Activated CD4-positive, alpha-beta T cell treated with anti-CD3 and anti-CD28 coated beads for 24 hours (primary cell): Measurements from ENCODE around the gene ZNF124.
"Not testable (repeated sequence)": the region's sequence is repeated elsewhere in the genome, so short reads cannot be mapped to it uniquely, and the experiment has no call there.

Experiments
- DNase-seq, 2 donors: peaks; one replicate each; pipeline ENCODE4 v3.0.0-alpha.2; 2020; ENCODE audit warnings: low read depth in 2 of 2

The ZNF124 gene

DNA sequence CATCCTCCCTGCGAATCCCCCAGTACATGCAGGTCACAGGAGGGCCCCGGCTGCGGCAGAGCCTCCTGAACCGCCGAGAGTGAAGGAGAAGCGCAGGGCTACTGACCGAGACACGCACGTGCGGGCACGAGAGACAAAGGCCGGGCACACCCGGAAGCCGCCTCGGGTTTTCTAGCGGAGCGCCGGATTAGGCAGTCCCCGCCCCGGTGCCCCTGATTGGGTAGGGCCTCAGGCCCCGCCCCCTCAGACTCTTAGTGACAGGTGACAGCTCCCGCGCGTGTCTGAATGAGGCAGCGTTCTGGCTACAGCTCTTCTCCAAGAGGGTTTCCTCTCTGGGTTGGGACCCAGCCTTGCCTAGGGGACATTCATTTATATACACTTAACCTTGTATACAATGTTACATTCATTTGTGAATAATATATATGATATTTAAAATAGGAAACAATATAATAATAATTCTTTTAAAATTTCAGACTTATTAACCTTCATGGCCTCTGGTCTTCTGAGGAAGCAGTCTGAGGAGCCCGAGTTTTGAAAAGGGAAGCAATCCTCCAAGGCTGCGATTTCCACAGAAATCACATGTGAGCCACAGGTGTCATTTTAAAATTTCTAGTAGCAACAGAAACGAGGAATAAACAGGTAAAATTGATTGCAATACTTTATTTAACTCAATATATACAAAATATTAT, at the start of gene ZNF124:
Gene ZNF124, minus strand, starts transcription at position 146 of the 689 bp plus-strand sequence. Its CDS starts 143 bp downstream, at position 3.
- DNase-seq, result not testable (repeated sequence)

DNA sequence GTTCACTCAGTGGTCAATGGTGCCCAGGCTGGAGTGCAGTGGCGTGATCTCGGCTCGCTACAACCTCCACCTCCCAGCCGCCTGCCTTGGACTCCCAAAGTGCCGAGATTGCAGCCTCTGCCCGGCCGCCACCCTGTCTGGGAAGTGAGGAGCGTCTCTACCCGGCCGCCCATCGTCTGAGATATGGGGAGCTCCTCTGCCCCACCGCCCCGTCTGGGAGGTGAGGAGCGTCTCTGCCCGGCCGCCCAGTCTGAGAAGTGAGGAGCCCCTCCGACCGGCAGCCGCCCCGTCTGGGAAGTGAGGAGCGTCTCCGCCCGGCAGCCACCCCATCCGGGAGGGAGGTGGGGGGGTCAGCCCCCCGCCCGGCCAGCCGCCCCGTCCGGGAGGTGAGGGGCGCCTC, 48.5 kb upstream of the ZNF124 start:
- not testable (repeated sequence) for DNase-seq

DNA sequence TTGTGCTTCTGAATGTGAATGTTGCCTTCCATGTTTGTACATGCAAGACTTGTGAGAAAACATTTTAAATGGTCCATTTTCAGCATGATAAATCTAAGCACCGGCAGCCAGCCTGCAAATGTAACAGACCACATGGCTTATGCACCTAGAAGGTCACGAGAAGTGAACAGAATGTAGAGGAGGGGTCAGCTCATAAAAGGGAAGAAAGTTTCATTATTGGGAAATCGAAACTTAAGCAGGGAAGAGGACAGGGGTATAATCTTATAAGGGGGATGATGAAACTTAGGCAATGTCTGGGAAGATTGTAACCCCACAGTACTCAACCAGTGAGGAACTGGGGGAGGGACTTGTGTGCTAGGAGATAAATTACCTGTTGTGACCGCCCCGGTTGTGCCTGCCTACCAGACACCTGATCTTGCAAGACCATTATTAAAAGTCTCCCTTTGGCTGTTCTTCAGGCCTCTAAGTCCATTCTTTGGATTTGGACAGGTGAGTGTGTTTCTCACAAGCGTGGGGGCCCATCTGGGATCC, 46.4 kb upstream of the ZNF124 start:
- DNase-seq, result no peak

DNA sequence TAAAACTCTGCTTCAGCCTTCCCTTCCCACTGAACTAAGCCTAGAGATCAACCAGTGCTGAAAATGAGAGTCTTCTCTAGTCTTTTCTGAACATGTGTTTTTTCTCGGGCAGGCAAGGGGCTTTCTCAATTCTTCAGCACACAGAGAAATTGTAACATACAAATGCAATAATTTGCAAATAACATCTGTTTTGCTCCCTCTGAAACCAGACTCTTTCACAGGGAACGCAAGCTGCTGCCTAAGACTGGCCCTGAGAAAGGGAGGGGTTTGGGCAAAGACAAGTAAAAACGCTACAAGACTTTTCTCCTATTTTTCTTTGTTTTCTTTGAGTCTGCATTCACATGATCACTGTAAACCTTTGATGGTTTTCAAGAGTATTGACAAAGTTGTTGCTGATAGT, 44.4 kb upstream of the ZNF124 start:
- no peak for DNase-seq

DNA sequence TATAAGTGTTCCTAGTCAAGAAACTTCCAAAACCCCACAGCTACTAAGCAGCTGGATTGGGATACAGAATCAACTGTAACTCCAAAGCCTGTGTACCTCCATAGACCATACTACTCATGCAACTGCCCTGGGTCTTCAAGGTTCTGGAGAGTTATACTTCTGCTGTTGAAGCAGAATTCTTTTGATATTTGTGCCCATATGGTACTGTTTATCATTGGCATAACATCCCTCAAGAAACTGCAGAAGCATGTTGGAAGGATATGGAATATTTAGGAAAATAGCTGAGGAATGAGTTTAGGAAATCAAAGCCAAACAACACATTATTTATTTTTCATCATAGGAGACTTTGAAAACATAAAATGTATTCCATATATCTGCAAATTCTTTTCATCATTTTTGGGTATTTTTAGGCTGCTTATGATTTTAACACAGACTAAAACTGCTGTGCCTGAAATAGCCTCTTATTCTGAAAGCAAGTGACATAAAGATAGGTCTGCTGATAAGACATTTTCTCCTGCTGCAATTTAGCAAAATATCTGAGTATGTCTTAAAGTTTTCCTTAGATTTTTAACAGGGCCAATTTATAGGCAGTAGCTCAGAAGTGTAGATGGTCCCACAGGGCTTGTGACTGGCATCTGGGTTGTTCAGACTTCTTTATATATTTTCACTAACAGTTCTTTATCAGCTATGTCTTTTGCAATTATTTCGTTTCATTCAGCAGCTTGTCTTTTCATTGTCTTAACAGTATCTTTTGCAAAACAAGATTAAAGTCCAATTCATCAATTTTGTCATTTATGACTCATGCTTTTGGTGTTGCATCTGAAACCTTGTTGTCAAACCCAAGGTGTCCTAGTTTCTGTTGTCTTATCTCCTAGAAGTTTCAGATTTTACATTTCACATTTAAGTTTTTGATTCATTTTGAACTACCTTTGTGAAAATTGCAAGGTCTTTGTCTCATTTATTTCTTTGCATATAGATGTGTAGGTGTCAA, 41.1 kb upstream of the ZNF124 start:
- DNase-seq, result no peak

DNA sequence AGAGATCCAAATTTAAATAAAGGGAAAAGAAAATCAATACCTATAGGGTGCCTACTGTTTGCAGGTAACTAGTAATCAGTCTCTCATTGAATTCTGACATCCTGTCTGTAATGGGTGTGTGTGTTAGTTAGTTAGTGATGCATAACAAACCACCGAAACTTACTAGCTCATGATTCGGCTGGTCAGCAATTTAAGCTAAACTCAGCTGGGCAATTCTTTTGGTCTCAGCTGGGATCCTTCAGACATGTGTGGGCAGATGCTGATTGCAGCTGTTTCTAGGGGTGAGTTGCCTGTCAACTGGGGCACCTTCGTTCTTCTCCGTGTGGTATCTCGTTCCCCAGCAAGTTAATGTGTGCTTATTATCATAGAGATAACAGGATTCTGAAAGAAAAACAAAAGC, 40.2 kb upstream of the ZNF124 start:
- no peak for DNase-seq

DNA sequence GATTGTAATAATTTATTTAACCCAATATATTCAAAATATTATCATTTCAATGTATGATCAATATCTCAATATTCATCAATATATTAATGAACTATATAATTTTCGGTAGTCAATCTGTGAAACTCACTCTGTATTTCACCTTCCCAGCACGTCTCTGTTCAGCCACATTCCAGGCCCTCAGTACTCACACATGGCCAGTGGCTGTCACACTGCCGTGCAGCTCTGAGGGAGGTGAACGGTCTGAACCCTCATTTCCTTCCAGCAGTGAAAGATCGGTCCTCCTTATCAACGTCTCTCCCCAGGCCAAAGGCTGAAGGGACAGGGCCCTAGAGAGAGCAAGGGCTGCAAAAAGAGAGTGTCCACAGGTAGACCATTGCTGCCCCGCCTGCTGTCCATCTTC, 39.5 kb upstream of the ZNF124 start:
- no peak for DNase-seq

DNA sequence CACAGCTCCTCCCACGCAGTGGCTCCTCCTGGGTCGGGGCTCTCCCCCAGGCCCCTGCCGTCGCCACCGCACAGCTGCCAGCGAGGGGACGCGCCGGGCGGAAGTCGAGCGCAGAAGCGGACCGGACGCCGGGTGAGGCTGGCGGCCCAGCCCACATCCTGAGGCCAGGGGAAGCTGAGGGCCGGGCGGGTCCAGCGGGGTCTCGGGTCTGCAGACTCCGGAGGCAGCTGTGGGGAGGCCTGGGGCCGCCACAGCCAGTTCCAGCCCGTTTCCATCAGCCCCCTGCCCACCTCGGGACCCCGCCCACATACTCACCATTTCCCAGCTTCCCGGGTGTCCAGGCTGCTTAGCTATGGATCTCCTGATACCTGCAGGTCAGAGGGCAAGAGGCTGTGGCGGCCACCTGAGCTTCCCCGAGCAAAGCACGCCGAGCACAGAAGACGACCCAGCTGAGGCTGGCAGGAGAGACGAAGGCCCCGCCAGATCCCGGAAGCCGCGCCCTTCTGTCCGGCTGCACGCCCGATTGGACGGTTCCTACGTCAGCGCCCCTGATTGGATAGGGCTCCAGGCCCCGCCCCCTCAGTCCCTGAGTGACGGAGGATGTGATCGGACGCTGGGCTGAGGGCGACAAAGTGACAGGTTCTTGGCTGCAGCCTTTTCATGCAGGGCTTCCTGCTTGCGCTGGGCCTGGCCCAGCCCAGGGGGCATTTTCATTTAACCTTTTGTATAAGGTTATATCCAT, 38.7 kb upstream of the ZNF124 start:
- peak; percentile 87 to 97 for DNase-seq

DNA sequence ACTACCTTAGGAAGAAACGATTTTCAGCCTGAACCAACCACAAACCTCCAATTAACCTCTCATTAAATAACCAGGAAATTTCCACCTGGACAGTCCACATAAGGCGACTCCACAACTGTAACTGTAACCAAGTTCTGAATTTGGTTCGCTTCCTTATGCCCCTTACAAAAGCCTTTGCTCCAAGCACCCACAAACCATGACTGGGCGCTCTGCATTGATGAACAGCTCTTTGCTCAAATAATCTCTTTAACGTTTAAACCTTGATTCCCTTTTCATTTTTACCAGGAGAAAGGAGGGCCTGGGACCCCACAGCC, 38.2 kb upstream of the ZNF124 start:
- DNase-seq, result no peak

DNA sequence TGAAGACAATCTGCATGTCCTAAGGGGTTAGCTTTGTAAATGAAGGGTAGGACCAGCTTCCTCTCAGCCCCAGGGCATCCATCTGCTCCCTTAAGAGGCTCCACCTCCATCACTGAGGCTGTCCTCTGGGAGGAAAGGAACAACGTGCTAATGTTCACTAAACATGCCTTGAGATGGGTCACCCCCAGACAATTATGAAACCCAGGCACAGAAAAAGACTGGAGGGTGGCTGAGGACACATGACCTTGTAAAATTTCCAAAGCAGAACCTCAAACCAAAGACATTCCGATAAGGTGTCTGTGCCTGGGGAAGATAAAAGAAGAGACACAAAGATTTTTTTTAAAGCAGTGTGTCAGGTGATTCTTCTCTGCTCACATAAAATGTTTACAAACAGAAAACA, 37.6 kb upstream of the ZNF124 start:
- no peak for DNase-seq

DNA sequence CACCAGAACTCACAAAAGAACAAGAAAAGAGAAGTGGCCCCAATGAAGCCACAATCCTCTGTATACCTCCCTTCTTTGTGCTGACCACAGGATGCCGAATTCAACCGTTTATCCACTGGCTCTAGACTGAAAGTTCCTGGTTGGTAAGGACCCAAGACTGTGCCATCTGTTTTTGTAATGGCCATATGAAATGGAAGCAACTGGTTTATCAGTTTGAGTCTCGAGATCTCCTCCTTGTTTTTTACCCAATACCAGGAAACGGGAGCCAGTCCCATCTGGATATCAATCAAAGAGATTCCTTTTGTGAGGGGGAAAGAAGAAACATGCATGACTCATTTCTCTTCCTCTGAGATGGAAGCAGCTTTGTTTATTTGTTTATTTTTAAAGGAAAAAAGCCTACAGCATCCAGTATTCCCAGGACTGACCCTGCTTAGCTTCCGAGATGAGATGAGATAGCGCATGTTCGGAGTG, 32.4 kb upstream of the ZNF124 start:
- DNase-seq, result no peak

DNA sequence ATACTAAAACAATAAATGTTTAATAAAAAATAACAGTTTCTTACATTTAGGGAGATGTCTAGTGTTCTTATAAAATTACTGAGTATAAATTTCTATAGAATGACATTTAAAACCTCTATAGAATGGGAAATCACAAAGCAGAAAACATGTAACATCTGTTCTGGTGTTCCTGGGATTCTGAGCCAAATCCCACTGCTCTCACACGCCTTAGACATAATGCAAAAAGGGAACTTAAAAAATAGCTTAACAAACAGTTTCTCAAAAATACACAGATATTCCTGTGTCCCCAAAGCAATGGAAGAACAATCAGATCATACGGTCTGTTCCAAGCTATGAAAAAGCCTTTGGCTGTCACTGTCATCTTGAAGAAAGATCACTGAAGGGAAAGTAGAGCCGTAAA, 27.0 kb upstream of the ZNF124 start:
- DNase-seq, result no peak

DNA sequence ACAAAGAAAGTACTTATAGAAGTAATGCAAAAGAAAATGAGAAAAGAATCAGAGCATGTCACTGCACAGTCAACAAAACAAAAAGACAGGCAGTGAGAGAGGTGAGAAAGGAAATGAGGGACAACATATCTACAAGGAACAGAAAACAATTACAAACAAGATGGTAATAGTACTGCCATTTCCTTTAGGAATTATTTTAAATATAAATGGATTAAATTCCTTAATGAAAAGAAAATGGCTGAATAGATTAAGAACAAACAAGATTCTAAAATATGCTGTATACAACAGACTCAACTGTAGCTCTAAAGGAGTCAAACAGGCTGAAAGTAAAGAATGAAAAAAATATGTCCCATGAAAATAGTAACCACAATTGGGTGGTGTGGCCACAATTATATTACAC, 22.1 kb upstream of the ZNF124 start:
- no peak for DNase-seq

DNA sequence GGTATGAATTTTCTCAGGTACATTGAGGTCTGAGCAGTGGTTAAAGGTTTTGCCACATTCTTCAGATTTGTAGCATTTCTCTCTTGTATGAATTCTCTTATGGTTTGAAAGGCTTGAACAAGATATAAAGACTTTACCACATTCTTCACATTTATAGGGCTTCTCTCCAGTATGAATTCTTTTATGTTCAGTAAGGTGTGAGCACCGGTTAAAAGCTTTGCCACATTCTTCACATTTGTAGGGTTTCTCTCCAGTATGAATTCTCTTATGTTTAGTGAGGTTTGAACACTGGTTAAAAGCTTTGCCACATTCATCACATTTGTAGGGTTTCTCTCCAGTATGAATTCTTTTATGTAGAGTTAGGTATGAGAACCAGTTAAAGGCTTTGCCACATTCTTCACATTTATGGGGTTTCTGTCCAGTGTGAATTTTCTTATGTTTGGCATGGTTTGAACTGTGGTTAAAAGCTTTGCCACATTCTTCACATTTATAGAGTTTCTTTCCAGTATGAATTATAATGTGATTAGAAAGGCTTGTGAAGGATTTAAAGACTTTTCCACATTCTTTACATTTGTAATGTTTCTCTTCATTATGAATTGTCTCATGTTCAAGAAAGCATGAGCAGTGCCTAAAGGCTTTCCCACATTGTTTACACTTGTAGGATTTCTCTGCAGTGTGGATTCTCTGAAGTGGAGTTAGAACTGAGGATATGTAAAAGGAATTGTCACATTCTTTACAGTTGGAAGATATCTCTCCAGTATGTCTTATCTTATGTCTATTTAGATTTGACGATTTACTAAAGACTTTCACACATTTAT, 18.4 kb upstream of the ZNF124 start:
- DNase-seq, result no peak

DNA sequence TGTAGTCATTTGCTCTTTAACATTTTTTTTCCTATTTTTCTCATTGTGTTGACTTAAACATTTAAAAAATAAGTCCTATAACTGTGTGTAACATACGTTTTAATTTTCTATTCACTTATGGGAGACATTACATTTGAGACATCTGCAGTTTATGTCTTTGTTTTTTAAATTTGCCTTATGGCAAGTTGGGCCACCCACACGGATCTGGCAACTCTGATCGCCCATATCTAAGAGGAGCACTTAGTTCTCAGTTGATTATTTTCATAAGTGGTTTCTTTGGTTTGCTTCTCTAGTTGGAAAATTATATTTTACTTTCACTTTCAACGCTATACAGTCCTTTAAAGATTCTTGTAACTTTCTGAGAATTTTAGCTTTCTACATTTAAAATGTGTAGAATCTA, 13.8 kb upstream of the ZNF124 start:
- DNase-seq, result no peak

DNA sequence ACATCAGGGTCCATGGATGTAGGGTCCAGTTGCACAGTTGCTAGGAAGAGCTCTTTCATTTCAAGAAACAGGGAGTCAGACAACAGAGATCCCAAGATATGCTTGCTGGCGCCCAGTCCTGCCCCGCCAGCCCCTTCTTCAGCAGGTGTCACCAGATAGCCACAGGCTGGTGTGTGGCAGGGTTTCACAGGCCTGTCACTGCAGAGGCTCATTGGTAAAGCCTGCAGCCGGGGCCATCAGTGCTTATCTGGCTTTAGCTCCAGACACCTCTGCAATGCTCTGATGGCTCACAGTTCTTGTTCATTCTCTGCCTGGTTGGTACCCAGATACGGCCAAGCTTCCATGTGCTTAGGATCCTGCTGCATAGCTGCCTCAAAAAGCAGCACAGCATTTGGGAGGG, 12.4 kb upstream of the ZNF124 start:
- no peak for DNase-seq

DNA sequence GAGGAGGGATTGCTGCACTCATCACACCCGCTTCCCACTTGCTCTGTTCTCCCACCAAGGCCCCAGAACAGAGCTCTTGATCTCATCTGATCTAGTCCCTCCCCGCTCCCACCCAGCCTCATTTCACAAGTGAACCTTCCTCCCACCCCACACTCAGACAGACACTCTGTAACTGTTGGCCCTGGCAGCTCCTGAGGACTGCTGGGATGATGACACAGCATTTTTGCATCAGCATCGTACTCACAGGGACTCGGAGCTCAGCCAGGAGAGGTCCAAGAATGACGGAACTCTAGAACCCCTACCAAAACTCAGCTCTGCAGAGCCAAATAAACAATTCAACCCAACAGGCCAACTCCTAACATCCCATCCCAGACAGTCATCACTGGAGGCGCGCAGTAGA, 11.2 kb upstream of the ZNF124 start:
- no peak for DNase-seq

DNA sequence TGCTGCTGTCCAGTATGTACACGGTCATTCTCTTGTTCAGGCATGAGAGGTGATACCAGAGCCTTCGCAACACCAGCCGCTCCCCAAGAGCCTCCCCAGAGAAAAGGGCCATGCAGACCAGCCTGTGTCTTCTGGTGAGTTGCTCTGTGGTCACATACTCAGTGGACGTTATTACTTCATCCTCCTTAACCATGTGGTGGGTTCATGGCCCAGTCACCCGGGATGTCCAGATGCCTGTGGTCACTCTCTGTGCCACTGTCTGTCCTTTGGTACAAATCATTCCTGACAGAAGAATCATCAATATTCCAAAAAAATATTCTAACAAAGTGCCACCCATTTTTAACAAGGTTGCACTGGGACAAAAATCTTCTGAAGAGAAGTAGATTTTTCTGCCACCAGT, 8.8 kb upstream of the ZNF124 start:
- no peak for DNase-seq

DNA sequence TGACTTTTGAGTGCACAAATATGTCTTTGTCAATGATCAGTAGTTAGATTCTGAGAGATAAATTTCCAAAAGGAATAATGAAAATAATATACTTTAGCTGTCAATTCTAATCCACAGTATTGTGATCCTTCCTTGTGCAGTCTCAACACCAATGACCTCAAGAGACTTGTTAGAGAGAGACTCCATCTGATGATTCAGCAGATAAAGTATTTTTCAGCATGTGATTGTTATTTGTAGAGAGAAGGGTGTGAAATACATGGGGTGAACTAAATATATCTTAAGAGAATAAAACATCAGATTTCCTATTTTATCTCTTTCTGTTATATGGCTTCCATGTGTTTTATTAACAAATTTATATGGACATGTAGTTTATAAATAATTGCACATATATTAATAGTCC, 5.9 kb upstream of the ZNF124 start:
- no peak for DNase-seq

DNA sequence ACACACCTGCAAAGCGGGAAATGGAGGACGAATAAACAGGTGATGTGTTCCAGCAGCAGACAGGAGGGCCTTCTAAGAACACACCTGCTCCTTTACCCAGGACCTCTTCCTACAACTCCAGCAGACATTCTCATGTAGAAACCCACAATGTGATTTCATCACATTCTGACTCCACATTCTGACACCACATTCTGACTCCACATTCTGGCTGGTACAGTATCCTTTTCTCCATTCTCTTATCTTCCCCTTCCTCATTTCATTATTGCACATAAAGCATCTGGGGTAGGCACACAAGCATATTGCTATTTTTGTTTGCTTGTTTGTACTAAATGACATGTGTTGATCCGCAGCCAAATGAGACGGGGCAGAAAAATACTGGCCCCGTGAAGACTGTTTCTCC, 3.6 kb upstream of the ZNF124 start:
- DNase-seq, result no peak

DNA sequence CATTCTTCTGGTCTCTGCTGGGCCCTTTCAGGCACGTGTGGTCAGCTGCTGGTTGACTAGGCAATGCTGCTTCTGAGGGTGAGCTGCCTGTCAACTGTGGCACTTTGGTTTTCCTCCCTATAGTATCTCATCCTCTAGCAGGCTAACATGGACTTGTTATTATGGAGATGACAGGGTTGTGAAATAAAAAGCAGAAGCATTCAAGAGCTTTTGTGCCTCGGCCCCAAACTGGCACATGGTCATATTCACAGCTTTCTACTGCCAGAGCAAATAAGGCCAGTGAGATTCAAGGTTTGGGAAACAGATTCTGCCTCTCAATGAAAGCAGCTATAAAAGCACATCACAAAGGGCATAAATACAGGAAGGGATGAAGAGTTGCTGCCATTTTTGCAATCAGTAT, 1.6 kb upstream of the ZNF124 start:
- no peak for DNase-seq
